Endothelial cell of umbilical vein (primary cell): ENCODE results near the gene GUCA2B. TPM values are rescaled to one million over a fixed set of nuclear protein-coding genes. Genes with fewer than 3 reads are reported as not detected.

Experiments used
- BruUV-seq: library from RNA; stranded (reverse); fragments of 400-500 nt; replicated peaks from 2 replicates; lab custom pipeline; 2021; lab: Mats Ljungman, UMichigan
- CTCF ChIA-PET: fragments of 300-600, 350-600 bp; sonication (Branson Sonifier 250); formaldehyde crosslinking; loops from one replicate; lab custom pipeline; 2021; ENCODE audit warnings: antibody characterized with exemption, inconsistent platforms; lab: Charles Lee
- POLR2A ChIA-PET: fragments of 300-600, 350-600 bp; sonication (Branson Sonifier 250); formaldehyde crosslinking; loops from one replicate; lab custom pipeline; 2021; ENCODE audit warnings: antibody characterized with exemption, inconsistent platforms; lab: Charles Lee
- DNase-seq: peaks from one replicate; pipeline ENCODE4 v3.0.0-alpha.2; 2011; ENCODE audit warnings: low read depth, low spot score
- FAIRE-seq: peaks from 2 replicates; lab custom pipeline; 2011; peaks lifted over from hg19 to GRCh38; lab: Jason Lieb, UNC
- H2AFZ ChIP-seq: 2 replicates; pipeline ENCODE4 v1.6.0; 2012; ENCODE audit warnings: low read depth, low read length, control low read depth, inconsistent platforms
- H3K27ac ChIP-seq: 2 replicates; pipeline ENCODE4 v1.5.1; 2011; ENCODE audit warnings: low read depth, mild to moderate bottlenecking, control low read depth, low read length, moderate library complexity; ENCODE audit not compliant: insufficient read depth
- H3K27me3 ChIP-seq, 2 experiments: 2 replicates each; pipeline versions ENCODE4 v1.6.0 to v1.6.1; 2011; ENCODE audit warnings: low read length in 2 of 2, mixed read lengths in 1 of 2; ENCODE audit not compliant: control insufficient read depth in 2 of 2, insufficient read depth in 2 of 2
- H3K36me3 ChIP-seq, 2 experiments: 2 replicates in 1 of 2; 3 replicates in 1 of 2; pipeline ENCODE4 v1.5.1; 2011; ENCODE audit warnings: low read length in 2 of 2, mild to moderate bottlenecking in 1 of 2, moderate library complexity in 1 of 2; ENCODE audit not compliant: control insufficient read depth in 2 of 2, insufficient read depth in 2 of 2; ENCODE audit errors: extremely low read depth in 1 of 2
- H3K4me1 ChIP-seq: 3 replicates; pipeline ENCODE4 v1.5.1; 2011; ENCODE audit warnings: mild to moderate bottlenecking, low read length; ENCODE audit not compliant: control insufficient read depth, insufficient read depth; ENCODE audit errors: extremely low read depth
- H3K4me2 ChIP-seq: 2 replicates; pipeline ENCODE4 v1.6.1; 2011; ENCODE audit warnings: low read length, control low read depth, mixed read lengths; ENCODE audit not compliant: insufficient read depth
- H3K4me3 ChIP-seq, 3 experiments: fragments of 200-600 bp in 1 of 3; sonication (generic), shearing (Covaris generic) in 1 of 3; replicated peaks in 1 of 3; 2 replicates each; pipeline ENCODE4 v1.5.1; 2011 to 2016; ENCODE audit warnings: control low read depth in 3 of 3, low read length in 3 of 3, mild to moderate bottlenecking in 2 of 3, inconsistent platforms in 1 of 3, low read depth in 1 of 3, moderate library complexity in 1 of 3; ENCODE audit not compliant: insufficient read depth in 1 of 3
- H3K79me2 ChIP-seq: 2 replicates; pipeline ENCODE4 v1.6.0; 2012; ENCODE audit warnings: low read length, inconsistent platforms; ENCODE audit not compliant: control insufficient read depth, insufficient read depth
- H3K9ac ChIP-seq: replicated peaks from 2 replicates; pipeline ENCODE3; 2011; ENCODE audit warnings: low read length, control low read depth; ENCODE audit not compliant: insufficient read depth; ENCODE audit errors: extremely low read depth
- H3K9me1 ChIP-seq: replicated peaks from 3 replicates; pipeline ENCODE4 v1.6.0; 2011; ENCODE audit warnings: mild to moderate bottlenecking, low read length; ENCODE audit not compliant: control insufficient read depth, insufficient read depth; ENCODE audit errors: extremely low read depth
- H3K9me3 ChIP-seq: replicated peaks from 2 replicates; pipeline ENCODE4 v1.5.1; 2012; ENCODE audit warnings: low read length, inconsistent platforms; ENCODE audit not compliant: control insufficient read depth, insufficient read depth
- H4K20me1 ChIP-seq: replicated peaks from 2 replicates; pipeline ENCODE3; 2011; ENCODE audit warnings: mild to moderate bottlenecking, low read length; ENCODE audit not compliant: control insufficient read depth, insufficient read depth; ENCODE audit errors: extremely low read depth
- EZH2 ChIP-seq: IDR thresholded peaks from 2 replicates; pipeline ENCODE4 v1.6.1; 2012; ENCODE audit warnings: borderline replicate concordance, low read depth, mild to moderate bottlenecking, moderate library complexity, low read length, inconsistent platforms; ENCODE audit not compliant: severe bottlenecking
- FOS ChIP-seq: IDR thresholded peaks from 2 replicates; pipeline ENCODE4 v1.6.1; 2011; ENCODE audit warnings: mild to moderate bottlenecking, low read length, moderate library complexity, borderline replicate concordance; ENCODE audit not compliant: insufficient read depth
- GATA2 ChIP-seq: IDR thresholded peaks from 2 replicates; pipeline ENCODE4 v1.7.0; 2011; ENCODE audit warnings: low read depth, mild to moderate bottlenecking, moderate library complexity, mixed read lengths, low read length; ENCODE audit not compliant: insufficient read length, insufficient read depth
- JUN ChIP-seq: IDR thresholded peaks from 2 replicates; pipeline ENCODE4 v1.6.1; 2011; ENCODE audit warnings: borderline replicate concordance, low read depth; ENCODE audit not compliant: insufficient read length, insufficient read depth
- MYC ChIP-seq: IDR thresholded peaks from one replicate; pipeline ENCODE4 v1.6.1; 2011; ENCODE audit warnings: mild to moderate bottlenecking, low read depth, low read length
- POLR2A ChIP-seq: IDR thresholded peaks from 2 replicates; pipeline ENCODE4 v1.6.1; 2012; ENCODE audit warnings: low read depth, mild to moderate bottlenecking, control low read depth, low read length
- POLR2AphosphoS5 ChIP-seq: IDR thresholded peaks from 2 replicates; pipeline ENCODE4 v1.6.1; 2012; ENCODE audit warnings: low read depth, mild to moderate bottlenecking, control low read depth, low read length, moderate library complexity; ENCODE audit not compliant: insufficient read depth
- dilution Hi-C: fragments of 300-500 bp; cut with MboI; formaldehyde crosslinking; loops from one replicate; pipeline ENCODE4 v1.15.0; 2019; ENCODE audit warnings: low sequenced_read_pairs; ENCODE audit not compliant: extremely low pct_ligation_motif_present
- intact Hi-C: fragments of 100-400 bp; cut with micrococcal nuclease; formaldehyde crosslinking; loops from one replicate; pipeline ENCODE4 v1.10.0; 2022
- polyA plus RNA-seq, 4 experiments: library from polyadenylated mRNA; depleted of rRNA in 3 of 4; stranded (reverse) in 3 of 4; unstranded in 1 of 4; fragments of >200 nt; gene quantifications; 2 replicates each; pipeline versions ENCODE4 v1.2.1 to v1.2.3, GENCODE V29; 2011 to 2012; ENCODE audit warnings: missing spikeins in 1 of 4
- total RNA-seq: library from RNA; stranded (reverse); gene quantifications from 2 replicates; pipeline ENCODE4 v1.2.3, GENCODE V29; 2021
- TF ChIP-seq, protein P1 (sequence below): IDR thresholded peaks from 2 replicates; pipeline ENCODE4 v1.6.1; 2011; ENCODE audit not compliant: insufficient read depth, insufficient read length
- TF ChIP-seq, protein P2 (sequence below), 2 donors: IDR thresholded peaks; 1 replicate in 1 of 2; 2 replicates in 1 of 2; pipeline ENCODE4 v1.5.1; 2011; ENCODE audit warnings: low read length in 2 of 2, mild to moderate bottlenecking in 2 of 2, moderate library complexity in 2 of 2, control low read depth in 1 of 2, inconsistent platforms in 1 of 2, low read depth in 1 of 2; ENCODE audit not compliant: insufficient read depth in 1 of 2; ENCODE audit errors: extremely low read depth in 1 of 2

The GUCA2B gene
- total and polyA plus RNA-seq, 2 donors (not counting 3 experiments of a cell fraction or from before 2014, with no cell fraction given) = not detected

DNA sequence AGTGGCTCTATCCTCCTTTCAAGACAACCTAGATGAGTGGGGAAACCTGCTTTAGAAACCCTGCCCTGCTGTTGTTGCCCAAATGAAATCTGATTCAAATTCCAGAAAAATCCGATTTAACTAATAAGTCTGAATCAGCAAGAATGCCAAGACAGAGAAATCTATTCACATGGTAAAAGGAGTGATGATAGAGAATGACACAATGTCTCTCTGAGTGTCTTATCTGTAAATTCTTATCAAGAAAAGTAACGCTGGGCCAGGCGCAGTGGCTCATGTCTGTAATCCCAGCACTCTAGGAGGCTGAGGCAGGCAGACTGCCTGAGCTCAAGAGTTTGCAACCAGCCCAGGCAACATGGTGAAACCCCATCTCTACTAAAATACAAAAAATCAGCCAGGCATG, 25.0 kb downstream of the GUCA2B start:
- DNase-seq (no peak), FAIRE-seq (no peak)
- H3K4me3 ChIP-seq = no peak overlapping the region
- peaks cover 13% of the 10 kb centered on the region for H3K4me1 ChIP-seq
- no peak for TF ChIP-seq POLR2AphosphoS5
- no peak for TF ChIP-seq MYC
- TF ChIP-seq EZH2 = no peak
- TF ChIP-seq, protein P1, sequence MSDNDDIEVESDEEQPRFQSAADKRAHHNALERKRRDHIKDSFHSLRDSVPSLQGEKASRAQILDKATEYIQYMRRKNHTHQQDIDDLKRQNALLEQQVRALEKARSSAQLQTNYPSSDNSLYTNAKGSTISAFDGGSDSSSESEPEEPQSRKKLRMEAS = no peak
- TF ChIP-seq FOS = no peak
- no peak for TF ChIP-seq POLR2A
- TF ChIP-seq GATA2 = no peak
- no peak for TF ChIP-seq JUN
- TF ChIP-seq, protein P2, sequence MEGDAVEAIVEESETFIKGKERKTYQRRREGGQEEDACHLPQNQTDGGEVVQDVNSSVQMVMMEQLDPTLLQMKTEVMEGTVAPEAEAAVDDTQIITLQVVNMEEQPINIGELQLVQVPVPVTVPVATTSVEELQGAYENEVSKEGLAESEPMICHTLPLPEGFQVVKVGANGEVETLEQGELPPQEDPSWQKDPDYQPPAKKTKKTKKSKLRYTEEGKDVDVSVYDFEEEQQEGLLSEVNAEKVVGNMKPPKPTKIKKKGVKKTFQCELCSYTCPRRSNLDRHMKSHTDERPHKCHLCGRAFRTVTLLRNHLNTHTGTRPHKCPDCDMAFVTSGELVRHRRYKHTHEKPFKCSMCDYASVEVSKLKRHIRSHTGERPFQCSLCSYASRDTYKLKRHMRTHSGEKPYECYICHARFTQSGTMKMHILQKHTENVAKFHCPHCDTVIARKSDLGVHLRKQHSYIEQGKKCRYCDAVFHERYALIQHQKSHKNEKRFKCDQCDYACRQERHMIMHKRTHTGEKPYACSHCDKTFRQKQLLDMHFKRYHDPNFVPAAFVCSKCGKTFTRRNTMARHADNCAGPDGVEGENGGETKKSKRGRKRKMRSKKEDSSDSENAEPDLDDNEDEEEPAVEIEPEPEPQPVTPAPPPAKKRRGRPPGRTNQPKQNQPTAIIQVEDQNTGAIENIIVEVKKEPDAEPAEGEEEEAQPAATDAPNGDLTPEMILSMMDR (IDR thresholded peaks at IDR 0.05; ENCODE audit: extremely low read depth in 1 of 2, insufficient read depth in 1 of 2, low read depth in 1 of 2, low read length in 2 of 2) = no peak
- dilution Hi-C loops = no loop called here
- CTCF ChIA-PET = interaction anchor here (1.4 to 3.0 kb wide), 2 partner anchors 48 to 156 kb away, joined by 6 to 19 read pairs; partner anchors contain the start of gene FOXJ3
- no peaks in the 10 kb centered on the region for H3K27me3 ChIP-seq
- H3K4me2 ChIP-seq = no peak overlapping the region
- no peak overlapping the region for H2AFZ ChIP-seq
- no peak overlapping the region for H3K9ac ChIP-seq
- no peaks in the 10 kb centered on the region for H3K36me3 ChIP-seq
- no peak overlapping the region for H3K27ac ChIP-seq
- POLR2A ChIA-PET = no interaction called here
- no peaks in the 10 kb centered on the region for H3K9me3 ChIP-seq
- intact Hi-C loops = loop anchor here (10.0 kb wide), 1 partner anchor 477 kb away; the partner anchor contains the start of gene PPIH
- no peaks in the 10 kb centered on the region for H4K20me1 ChIP-seq
- no peaks in the 10 kb centered on the region for H3K79me2 ChIP-seq
- no TSS peak for BruUV-seq
- no peaks in the 10 kb centered on the region for H3K9me1 ChIP-seq
